Inflammatory macrophage (primary cell): ENCODE data around the gene TAS2R16.

Source experiments
- DNase-seq, 2 donors: peaks; one replicate each; pipeline ENCODE4 v3.0.0-alpha.2; 2020 to 2022
- total RNA-seq, 18 experiments: gene quantifications; one replicate each; lab custom pipeline; 2026; ENCODE audit warnings: mixed read lengths in 6 of 18, inconsistent platforms in 2 of 18; lab: John Stamatoyannopoulos, UW

Gene TAS2R16, protein sequence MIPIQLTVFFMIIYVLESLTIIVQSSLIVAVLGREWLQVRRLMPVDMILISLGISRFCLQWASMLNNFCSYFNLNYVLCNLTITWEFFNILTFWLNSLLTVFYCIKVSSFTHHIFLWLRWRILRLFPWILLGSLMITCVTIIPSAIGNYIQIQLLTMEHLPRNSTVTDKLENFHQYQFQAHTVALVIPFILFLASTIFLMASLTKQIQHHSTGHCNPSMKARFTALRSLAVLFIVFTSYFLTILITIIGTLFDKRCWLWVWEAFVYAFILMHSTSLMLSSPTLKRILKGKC
- total RNA-seq: 0 to 0.03 (median 0) reads per million in 18 experiments

DNA sequence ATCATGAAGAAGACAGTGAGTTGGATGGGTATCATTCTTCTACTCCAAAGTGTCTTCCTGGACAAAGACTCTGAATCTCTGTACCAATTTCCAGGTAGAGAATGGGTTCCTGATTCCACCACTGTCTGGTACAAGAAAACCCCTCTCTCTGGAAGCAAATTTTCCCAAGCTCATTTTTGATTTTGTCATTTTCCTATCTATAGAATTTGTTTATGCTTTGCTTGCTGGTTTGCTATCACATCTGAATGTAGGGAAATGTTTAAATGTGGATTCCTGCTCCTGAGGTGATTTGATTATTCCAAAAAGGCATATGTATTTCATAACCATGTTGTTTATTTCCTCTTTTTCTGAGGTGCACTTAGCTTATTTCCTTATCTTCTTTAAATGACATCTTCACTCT is at the start of gene TAS2R16:
Gene TAS2R16, minus strand, starts transcription at position 101 of the 400 bp plus-strand sequence. Its CDS starts 66 bp downstream, at position 35.
- no peak for DNase-seq

DNA sequence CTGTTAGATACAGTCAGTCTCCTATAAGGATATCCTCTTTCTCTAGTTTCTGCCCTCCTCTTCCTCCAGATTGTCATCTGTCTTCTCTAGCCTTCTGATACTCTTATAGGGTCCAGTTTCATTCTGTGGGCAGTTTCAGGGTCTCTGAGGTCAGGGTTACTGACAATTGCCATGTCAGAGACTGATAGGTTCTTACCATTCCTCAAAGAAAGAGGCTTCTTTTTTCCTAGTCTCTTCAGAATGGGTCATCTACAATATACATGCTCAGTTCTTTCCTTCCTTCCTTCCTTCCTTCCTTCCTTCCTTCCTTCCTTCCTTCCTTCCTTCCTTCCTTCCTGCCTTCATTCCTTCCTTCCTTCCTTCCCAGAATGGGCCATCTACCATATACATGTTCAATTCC is 48.1 kb upstream of the TAS2R16 start:
- no peak for DNase-seq

DNA sequence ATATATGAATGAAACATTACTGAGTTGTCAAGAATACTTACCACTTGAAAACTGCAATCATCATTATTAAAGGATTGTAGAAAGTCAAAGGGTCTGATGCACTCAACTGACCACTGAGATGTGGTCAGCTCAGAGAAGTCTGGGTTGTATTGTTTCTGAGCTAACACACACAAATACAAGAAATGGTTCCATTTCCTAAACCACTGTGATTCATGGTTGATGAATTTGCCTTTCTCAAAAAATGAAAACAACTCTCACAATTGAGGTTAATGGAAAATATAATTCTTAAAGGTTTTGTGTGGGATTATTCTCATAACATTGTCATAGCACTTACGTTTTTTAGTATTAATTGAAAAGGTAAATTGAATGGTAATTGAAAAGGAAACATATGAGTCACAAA is 45.6 kb upstream of the TAS2R16 start:
- no peak for DNase-seq

DNA sequence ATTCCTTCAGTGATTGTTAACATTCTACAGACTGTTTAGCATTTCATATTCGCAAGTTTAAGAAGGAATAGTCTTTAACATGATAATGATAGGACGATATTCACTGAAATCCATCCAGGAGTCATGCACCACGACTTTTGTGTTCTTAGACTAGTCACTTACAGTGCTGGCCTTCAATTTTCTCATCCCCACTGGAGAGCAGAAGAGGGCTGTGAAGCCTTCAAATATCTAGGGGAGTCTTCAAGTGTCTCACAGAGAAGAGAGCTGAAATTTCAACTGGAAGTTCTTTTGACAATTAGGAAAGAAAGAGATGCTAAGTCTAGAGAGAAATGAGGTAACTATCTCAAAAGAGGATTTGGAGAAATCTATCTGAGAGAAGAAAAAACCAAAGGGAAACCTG is 43.8 kb upstream of the TAS2R16 start:
- DNase-seq: no peak

DNA sequence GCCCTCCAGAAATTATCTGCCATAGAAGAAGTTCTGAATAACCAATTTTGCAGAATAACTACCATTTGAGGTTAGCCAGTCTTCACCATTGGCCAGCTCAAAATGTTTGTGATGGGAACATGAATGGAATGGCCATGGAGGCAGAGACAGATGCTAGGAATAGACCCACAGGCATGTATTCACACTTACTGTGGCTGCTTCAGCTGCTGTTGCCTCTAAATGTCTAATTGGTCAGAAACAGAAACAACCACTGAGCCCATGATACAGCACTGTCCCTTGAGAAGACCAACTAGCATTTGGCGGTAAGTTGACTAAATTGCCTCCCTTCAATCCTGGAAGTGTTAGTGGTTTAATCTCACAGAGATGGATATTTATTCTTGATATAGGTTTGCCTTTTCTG is 38.6 kb upstream of the TAS2R16 start:
- no peak for DNase-seq

DNA sequence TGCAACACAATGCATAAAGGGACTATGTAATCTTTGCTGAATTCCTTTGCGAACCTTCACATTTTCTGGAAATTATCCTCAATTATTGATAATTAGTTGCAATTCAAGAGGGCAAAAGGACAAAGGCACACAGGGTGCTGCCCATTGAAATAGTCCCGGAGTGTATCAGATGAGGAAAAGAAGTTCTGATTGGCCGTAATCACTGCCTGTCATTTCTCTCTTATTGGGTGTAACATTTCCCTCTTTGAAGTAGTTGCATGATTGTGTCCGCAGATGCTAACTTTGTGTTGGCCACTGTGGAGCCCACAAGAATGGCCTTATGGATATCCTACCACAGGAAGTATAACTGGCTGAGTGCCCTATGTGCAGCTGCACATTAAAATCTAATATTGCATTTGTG is 35.1 kb upstream of the TAS2R16 start:
- no peak for DNase-seq

DNA sequence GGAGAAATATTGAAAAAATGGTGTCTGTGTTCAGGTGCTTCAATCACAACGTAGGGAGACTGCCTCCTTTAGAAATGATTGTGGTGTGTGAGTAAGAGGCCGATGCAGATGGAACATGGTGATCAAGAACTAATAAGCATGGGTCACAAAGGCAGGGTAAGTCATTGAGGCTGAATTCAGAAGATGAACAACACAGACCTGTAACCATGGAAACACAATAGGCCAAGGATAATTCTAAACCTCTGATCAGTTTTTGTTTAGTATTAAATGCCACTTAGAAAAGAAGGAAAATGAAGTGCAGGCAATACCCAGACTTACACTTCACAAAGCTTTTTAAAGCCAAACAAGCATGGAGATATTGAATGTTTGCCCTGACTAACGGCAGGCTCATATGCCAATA is 32.8 kb upstream of the TAS2R16 start:
- DNase-seq: no peak

DNA sequence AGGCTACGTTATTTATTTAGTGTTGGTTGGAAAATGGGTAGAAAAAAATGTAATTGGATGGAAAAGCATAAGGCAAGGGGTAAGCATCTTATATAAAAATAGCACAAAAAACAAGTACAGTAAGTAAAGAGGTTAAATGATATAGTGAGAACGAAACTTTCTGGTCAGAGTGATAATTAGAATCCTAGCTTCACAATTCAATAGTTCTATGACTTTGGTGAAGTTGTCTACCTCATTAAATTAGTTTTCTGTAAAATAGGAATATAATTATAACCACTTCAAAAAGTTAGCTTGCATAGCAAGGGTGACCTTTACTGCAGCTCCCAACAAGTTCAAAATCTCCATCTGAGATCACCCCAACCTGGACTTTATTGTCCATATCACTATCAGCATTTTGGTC is 30.8 kb upstream of the TAS2R16 start:
- DNase-seq: no peak

DNA sequence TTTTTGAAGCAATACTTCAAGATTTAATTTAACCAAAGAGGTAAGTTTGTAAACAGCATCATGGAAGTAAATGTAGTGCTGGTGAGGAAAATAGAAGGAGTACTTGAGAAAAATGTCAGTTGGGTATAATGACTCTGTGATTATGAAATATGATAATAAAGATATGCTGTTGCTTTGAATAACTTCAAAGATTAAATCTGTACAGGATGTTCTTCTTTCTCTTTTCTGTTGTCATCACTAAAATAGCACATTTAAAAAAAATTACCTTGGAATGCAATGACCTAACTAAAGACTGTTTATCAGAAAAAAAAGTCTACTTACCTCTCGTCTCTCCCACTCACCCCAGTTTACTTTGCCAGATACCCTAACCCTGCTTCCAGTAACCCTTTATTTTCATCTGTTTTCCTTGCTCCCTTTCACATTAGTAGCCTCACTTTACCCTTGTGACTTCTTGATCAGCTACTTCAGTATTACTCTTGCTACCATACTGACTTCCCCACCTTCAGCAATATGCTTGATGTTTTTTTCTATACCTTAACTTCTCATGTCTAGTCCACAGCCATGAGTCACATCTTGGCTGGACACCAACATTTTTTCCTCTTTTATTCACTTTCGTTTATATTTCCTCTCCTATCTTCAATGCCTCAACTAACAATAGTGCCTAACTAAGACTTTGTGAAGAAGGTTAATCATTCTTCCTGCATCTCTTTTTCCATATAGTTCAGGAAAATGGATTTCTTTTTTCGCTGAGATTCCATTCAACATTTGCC is 29.7 kb upstream of the TAS2R16 start:
- no peak for DNase-seq

DNA sequence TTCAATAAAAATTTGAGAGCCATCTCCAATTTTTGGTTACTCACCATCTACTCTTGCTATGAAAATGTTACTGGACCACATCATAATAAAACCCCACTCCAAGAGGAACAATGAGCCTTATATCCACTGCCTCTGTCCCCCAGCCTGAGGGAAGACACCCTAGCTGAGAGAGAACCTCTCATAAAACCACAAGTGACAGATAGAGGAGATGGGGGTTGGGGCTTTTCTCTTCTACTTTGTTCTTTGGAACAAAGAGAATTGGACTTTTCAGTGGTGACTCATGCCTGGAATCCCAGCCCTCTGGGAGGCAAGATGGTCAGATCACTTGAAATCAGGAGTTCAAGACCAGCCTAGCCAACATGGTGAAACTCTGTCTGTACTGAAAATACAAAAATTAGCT is 27.6 kb upstream of the TAS2R16 start:
- no peak for DNase-seq

DNA sequence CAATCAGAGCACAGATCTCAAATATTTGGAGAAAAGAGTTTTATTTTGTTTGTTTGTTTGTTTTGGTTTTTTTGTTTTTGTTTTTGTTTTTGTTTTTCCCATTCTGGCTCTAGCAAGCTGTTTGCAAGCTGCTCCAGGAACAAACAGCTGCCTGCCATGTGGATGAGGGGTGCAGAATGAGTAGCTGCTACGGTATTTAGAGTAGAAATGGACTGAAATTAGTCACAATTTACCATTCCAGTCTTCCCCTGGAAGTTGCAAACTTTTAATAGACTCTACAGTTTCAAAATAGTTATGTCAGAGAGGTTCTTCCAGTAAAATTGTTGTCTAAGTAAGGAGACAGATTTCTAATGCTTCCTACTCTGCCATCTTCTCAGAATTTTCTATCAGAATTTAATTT is 27.1 kb upstream of the TAS2R16 start:
- DNase-seq: no peak

DNA sequence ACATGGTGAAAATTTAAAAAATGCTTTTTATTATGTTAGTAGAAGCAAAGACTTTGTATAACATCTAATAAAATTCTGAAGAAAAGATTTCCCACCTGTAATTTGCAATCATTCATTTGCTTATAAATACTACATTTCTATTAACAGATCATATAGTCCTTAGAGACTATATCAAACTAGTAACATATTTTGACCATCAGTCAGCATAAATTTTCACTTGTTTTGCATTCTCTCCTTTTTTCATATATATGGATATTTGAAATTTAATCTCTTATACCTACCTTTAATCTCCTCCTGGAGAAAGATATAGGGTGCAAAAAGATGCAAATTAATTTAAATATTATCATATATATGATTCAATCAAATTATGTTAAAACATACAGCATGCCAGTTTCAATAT is 16.9 kb upstream of the TAS2R16 start:
- DNase-seq: no peak

DNA sequence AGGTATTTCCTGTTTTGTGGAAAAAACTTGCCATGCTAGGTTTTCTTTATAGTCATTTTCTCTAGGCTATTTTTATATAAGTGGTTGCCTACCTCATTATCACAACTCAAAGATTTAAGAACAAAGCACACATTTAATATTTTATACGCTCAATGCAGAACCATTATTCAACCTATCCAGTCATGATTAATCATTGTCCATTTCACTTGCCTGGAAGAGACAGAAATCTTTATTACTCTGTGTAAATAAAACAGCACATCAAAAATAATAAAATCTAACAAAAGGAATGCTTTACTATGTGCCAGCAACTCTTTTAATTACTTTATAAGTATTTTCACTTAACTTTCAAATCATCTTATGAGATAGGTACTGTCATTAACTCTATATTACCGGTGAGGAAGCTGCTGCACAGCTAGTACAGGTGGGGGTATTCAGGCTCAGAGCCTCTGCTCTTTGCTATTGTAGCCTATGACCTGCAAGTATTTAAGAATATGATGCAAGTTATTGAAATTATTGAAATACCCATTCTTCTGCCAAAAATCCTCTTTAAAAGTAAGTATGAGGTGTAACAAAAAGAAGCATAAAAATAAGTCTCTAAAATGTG is 16.4 kb upstream of the TAS2R16 start:
- no peak for DNase-seq

DNA sequence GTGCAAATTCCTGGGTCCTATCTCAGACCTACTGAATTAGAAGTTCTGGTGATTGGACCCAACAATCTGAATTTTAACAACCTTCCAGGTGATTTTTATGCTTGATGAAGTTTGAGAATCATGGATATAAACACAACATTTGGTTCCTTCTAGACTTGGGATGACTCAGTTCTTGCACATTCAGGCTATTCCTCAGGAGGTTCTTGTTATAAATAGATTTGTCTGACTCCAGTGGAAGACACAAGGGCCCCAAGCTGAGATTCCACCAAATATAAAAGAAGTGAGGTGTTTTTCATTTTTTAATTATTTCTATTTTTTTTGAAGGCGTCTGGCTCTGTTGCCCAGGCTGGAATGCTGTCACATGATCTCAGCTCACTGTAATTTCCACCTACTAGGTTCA is 9.4 kb upstream of the TAS2R16 start:
- DNase-seq: no peak

DNA sequence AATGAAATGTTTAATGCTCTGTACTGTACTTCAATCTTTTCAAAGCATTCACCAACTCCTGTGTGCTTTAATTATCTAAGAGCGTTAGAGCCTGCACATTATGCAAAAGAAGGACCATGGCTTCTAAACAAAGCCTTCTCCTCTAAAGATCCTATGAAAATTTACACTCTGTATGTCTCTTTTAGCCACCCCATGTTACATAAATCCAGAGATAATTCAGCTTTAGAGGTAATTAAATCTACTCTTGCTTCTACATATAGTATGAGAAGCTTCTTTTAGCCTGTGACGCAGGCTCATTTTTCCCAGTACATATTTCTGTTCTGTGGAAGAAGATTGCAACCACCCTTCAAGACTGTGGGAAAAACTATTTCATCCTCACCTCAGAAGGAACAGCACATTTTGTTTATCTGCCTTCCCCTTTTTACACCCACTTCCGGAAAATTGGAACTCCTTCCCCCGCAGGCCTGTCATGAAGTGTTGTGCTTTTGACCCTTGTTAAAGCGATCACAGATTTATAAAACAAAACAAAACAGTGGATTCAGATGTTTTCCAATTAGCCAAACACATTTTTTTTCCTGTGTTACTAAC is 8.1 kb upstream of the TAS2R16 start:
- DNase-seq: no peak

DNA sequence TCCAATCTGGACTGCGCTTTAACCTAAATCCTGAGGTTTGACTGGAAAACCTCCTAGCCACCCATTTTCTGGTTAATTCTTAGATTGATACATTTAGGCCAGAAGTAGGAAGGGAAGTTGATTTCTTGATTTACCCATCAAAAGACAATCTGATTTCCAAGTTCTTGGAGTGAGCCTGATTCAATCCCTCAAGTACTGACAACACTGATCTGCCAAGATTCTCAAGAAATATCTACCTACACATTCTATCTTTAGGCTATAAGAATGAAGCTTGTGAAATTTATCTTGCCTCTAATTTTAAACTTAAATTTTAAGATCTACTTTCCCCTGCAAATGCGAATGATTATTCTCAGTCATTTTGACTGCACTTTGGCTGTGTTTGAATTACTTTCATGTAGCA is 5.9 kb downstream of the TAS2R16 start:
- no peak for DNase-seq

DNA sequence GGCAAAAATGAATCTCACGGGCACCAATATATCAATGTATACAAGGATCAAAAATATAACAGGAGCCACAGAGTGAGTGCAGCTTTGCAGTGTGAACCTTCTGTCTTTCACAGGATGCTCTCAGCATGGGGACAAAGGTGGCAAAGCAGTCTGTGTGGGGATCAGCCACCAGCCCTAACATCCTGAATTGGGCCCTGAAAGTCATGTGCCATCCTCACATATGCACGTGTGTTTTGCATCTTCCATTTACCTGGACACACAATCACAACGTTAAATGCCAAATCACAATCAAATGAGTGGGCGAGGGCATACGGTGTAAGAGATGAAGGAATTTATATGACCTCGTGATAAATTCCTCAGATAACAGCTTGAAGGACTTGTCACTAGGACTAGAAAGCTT is 6.5 kb downstream of the TAS2R16 start:
- DNase-seq: no peak

DNA sequence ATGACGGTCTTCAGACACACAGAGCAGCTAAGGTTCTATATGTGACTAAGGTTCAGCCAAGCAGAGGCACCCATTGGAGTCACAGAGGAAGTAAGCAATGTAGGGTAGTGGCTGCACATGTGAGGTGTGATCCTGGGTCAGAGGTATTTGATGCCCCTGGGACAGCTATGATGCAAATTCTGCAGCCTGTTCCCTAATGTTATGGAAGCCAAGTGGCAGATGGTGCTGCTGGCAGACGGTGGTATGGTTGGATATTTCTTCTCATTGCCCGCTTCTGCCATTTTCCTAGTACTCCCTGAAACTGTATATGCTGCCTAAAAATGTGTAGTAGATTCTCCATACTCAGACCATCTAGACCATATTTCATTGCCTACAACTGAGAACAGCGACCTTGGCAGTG is 7.2 kb downstream of the TAS2R16 start:
- no peak for DNase-seq

DNA sequence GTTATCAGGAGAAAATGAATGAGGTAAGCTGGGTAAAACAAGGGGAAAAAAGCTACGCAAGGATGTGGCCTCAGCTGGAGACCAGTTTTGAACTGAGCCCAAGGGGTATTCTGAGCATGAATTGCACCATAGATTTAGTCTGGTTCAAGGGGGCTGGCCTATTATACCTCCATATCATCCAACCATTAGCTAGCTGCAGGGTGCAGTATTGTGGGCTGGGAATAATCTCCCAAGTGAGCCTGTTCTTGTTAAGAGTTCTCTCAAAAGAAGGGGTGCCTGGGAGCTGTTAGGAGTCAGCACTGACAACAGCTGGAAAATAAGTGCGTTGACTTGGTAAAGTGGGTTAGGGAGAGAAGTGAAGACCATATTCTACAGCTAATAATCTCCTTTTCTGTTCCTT is 8.0 kb downstream of the TAS2R16 start:
- DNase-seq: no peak

DNA sequence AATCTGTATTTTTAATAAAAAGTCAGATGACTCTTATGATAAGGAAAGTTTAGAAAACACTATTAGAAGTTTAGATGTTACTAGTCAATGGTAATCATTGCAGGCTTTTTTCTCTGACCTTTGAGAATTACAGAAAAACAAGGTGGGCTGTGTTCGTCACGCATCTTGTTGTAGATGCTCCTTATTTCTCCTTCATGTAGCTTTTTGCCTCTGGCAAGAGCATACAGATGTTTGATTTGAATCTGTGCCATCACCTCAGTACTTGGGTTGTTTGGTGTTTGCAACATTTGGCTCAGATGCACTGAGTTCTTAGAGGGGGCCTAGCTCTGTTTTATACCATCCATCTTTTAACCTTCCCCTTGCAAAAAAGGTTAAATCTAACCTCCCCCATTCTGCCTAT is 11.5 kb downstream of the TAS2R16 start:
- no peak for DNase-seq

DNA sequence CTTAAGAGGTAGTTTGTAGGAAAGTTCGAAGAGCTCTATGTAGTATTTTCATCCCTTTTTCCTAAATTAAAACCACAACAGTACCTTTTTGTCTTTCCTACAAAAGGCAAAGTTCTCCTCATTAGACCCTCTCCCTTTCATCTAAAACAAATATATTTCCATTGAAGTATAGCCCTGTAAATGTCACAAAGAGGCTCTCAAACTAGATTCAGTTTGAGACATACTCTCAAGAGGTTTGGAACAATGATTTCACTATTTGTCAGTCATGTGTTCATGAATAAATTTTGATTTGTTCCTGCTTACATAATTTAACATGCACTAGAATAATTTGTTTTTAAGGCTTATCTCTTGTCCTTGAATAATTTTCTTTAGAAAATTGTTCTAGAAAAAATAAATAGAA is 12.2 kb downstream of the TAS2R16 start:
- DNase-seq: no peak

DNA sequence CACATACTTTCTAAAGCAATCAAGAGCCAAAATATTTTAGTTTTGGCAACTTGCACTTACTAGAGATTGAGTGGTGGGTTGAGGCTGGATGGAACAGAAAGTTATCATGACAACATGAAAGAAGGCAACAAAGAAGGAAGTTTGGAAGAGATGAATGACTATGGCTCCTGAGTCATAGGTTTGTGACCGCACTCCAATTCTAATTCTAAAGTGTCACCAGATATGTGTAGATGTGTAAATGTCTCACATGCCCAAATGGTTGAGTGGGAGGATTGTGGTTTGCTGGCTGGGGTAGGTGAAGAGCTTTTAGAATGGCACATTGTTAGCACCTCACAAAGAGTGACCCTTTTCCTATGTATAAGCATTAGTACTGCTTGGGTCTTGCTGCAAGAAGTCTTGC is 20.2 kb downstream of the TAS2R16 start:
- no peak for DNase-seq

DNA sequence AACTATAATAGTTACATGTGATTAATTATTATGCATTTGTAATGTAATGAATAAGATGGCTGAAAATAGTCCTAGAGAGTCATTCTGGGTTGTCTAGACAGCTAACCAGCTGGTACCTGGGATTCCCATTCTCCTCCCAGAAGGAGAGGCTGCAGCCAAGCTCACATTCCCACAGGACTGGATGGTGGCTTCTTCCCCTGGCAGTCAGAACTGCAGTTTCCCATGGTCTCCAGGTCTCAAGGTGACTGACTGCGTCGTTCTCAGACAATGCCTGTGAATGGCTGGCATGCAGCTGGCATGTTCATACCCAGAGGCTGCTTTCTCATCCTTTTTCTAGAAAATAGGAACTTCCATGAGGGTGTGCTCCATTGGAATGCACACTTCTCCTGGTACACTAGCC is 21.3 kb downstream of the TAS2R16 start:
- DNase-seq: no peak

DNA sequence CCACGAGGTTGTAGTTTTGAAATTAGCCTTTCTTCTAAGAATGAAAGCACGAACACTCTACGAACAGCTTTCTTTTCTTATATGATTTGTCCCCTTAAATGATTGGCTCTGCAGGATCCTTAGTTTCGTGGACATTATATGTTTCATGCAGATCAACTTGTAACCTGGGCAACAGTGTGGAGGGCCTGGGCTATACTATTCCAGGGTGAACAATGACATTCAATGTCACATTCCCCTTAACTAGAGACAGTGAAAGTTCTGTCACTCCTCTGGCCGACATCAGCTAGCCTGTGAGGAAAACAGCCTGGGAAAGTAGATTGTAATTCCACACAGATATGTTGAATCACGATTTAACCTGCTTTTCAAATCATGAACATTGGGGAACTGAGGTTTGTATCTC is 23.4 kb downstream of the TAS2R16 start:
- DNase-seq: no peak
